Measurements from ENCODE around the gene PNPLA6.
"Not testable (repeated sequence)": the region's sequence is repeated elsewhere in the genome, so short reads cannot be mapped to it uniquely, and the experiment has no call there.

Gene PNPLA6

DNA sequence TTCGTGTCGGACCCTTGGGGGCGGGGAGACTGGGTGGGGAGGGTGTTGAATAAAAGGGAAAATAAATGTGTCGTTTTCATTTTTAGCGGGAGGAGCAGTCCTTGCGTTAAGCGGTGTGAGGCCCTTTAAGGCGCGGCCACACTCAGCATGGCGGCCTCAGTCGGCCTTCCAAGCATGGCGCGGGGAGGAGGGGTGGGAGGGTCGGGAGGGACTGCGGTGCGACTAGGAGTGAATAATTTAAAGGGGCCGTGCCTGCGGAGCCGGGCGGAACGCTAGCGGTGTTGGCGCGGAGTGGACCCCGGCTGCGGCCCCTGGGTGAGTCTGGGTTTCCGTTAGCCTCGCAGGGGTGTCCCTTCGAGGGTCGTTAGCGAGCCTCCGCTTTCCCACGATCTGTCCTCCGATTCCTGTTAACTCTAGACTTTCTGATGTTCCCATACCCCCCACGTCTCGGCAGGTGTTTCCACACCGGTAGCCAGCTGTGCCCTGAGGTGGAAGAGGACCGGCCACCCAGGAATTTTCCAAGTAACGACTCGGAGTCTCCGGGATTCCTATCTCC is 1.5 kb upstream of the PNPLA6 start:
- DNase-seq = peak; percentile 75 to 91 (median 79)

DNA sequence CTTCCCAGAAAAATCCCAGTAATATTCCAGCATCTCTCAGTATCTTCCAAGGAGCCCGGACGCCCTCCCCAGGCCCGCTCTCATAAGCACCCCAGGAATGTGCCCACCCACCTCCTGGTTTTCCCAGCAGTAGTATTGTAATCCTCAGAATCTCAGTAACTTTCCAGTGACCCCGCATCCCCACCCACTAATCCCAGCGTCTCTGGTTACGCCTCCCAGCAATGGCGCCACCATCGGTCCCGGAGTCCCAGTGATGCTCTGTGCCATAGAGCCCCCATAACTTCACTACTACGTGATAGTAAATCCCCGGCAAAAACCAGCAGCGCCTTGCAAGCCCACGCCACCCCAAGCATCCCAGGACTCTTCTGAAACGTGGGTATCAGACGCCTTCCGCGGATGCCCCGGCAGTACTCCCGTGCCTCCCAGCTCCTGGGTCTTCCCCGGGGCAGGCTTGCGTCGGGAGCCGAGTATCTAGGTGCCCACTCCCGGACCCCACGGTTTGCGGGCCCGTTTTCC is 928 bp upstream of the PNPLA6 start:
- DNase-seq = peak in 1 of 5 donors; percentile 26

DNA sequence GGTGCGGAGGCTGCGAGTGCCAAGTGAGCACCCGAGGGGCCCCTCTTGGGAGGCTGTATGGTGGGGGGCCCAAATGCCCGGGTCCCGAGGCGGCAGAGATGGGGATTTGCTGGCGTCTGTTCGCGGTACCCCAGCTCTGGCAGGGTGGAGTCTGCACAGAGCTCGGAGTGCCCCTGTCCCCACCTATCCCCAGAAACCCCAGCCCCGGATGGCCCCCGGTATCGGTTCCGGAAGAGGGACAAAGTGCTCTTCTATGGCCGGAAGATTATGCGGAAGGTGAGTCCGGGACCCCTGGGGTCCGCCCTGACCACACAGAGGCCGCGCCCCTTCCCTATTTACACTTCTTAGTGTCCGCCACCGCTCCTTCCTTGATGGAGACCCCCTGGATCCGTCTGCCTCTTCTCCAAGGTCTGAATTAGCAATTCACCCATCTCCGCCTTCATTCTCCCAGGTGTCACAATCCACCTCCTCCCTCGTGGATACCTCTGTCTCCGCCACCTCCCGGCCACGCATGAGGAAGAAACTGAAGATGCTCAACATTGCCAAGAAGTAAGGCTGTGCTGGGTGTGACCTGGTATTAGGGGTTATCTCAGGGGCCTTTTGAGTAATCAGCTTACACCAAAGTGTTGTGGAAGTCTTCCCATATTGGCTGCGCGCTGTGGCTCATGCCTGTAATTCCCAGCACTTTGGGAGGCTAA is 630 bp downstream of the PNPLA6 start:
- no peak for DNase-seq

DNA sequence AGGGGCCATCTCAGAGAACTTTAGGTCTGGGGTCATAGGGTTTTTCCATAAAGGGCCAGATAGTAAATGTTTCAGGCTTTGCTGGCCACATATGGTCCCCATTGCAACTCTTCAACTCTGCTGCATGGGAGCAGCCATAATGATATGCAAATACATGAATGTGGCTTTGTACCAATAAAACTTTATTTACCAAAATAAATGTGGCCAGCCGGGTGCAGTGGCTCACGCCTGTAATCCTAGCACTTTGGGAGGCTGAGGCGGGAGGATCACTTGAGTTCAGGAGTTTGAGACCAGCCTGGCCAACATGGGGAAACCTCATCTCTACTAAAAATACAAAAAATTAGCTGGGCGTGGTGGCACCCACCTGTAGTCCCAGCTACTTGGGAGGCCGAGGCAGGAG is 3.5 kb downstream of the PNPLA6 start:
- DNase-seq = not testable (repeated sequence)

DNA sequence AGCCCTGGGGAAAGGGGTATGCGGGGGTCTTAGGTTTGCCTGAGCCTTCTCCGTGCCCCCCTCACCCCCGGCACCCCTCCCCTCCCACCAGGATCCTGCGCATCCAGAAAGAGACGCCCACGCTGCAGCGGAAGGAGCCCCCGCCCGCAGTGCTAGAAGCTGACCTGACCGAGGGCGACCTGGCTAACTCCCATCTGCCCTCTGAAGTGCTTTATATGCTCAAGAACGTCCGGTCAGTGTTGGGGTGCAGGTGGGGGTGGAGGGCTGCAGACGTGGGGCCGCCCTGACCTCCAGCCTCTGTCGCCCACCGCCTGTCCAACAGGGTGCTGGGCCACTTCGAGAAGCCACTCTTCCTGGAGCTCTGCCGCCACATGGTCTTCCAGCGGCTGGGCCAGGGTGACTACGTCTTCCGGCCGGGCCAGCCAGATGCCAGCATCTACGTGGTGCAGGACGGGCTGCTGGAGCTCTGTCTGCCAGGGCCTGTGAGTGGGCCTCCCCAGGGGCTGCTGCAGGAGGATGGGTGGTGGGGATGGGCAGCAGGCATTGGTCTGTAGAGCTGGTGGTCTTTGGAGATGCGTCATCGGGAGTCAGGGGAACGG is 4.4 kb downstream of the PNPLA6 start:
- no peak for DNase-seq

DNA sequence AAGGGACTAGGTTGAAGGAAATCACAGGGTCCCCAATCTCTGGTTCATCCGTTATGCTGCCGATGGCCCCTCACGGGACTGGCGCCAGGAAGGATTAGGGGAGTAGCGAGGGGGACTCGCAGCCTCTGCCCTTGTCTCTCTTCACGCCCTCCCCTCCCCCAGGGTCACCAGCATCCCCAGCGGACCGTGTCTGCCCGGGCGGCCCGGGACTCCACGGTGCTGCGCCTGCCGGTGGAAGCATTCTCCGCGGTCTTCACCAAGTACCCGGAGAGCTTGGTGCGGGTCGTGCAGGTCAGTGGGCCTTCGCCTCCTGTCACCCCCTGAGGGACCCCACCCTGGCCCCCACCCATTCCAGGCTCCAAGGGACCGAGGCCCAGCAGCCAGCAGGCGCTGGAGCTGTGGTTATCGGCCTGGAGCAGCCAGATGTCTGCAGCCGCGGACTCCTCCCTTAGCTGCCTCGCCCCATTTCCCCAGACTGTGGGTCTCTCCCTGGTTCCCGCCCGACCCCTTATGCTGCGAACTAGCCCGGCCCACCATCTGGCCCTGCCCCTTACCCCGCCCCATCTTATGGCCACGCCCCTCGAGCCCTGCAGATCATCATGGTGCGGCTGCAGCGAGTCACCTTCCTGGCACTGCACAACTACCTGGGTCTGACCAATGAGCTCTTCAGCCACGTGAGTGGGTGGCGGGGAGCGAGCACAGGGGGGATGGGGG is 5.4 kb downstream of the PNPLA6 start:
- DNase-seq = no peak

DNA sequence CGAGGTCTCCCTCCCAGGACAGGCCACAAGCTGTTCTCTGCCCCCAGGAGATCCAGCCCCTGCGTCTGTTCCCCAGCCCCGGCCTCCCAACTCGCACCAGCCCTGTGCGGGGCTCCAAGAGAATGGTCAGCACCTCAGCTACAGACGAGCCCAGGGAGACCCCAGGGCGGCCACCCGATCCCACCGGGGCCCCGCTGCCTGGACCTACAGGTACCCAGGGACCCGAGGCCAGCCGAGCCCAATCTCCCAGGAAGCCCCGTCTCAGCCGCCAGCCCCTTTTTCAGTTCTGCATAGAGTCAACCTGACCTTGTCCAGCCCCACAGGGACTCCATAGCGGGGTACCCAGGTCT is 5.9 kb downstream of the PNPLA6 start:
- DNase-seq = no peak

DNA sequence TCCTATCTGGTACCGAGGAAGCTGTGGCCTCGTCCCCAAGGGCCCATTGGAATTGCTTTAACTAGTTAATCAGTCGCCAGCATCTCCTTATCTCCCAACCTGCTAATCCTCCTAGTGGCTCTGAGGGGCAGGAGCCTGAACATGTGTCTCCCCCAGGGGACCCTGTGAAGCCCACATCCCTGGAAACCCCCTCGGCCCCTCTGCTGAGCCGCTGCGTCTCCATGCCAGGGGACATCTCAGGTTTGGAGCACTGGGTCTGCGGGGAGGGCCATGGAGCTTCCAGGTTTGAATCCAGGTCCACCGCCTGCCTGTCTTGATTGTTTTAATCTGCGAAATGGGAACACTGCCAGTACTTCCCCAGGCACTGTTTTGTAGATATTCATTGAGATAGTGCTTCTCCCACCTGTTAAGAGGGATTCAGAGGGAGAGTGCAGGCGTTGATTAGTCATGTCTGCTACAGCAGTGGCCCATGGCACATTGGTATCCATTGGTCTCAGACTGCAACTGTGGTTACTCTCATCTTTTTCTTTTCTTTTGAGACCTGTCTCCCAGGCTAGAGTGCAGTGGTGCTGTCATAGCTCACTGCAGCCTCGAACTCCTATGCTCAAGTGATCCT is 6.4 kb downstream of the PNPLA6 start:
- DNase-seq = no peak

DNA sequence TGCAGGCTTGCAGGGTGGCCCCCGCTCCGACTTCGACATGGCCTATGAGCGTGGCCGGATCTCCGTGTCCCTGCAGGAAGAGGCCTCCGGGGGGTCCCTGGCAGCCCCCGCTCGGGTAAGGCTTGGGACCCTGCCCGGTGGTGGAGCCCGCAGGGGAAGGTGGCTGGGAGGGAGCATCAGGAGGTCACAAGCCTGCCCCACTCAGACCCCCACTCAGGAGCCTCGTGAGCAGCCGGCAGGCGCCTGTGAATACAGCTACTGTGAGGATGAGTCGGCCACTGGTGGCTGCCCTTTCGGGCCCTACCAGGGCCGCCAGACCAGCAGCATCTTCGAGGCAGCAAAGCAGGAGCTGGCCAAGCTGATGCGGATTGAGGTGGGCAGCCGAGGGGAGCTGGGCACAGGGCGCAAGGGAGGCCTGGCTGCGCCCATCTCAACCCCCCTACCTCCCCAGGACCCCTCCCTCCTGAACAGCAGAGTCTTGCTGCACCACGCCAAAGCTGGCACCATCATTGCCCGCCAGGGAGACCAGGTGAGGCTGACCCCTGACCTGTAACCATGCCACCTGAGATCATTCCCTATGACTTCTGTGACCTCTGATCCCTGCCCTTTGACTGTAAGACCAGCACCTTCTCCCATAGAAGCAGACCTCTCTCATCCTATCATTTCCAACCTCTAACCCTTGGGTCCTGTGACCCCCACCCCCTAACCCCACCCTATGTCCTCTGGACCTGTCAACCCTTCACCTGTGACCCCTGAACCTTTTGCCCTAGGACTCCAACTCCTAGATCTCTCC is 7.2 kb downstream of the PNPLA6 start:
- DNase-seq = no peak

DNA sequence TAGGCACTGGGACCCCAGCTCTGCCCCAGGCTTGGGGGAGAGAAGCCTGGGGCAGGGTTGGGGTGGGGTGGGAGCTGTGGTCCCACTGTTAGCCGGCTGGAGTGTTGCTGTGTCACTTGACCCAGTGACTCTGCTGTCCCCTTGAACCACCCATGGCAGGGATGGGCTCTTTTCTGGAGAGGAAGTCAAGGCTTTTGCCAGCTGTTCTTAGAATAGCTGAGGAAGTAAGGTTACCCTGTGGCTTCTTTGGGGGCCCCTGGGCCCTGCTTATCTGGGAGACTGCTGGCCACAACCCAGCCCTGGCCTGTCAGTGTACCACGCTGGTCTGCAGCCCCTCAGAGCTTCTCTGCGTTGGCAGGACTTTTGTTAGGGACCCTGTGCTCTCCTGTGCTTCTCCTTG is 9.1 kb downstream of the PNPLA6 start:
- peak in 1 of 5 donors; percentile 33 for DNase-seq

DNA sequence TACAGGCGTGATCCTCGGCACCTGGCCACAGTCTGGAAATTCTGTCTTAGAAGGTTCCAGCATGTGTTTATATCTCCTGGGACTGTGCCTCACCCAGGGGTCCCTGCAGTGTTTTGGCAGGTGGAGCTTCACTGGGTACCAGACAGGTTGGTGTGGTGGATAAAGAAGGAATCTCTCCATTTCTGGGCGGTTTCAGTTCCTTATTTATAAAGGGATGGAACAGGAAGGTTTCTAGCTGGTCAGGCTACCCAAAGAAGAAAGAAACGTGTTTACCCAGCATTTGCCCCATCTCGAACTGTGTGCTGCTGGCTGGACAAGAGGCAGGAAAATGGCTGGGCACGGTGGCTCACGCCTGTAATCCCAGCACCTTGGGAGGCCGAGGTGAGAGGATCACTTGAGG is 9.8 kb downstream of the PNPLA6 start:
- DNase-seq = no peak

DNA sequence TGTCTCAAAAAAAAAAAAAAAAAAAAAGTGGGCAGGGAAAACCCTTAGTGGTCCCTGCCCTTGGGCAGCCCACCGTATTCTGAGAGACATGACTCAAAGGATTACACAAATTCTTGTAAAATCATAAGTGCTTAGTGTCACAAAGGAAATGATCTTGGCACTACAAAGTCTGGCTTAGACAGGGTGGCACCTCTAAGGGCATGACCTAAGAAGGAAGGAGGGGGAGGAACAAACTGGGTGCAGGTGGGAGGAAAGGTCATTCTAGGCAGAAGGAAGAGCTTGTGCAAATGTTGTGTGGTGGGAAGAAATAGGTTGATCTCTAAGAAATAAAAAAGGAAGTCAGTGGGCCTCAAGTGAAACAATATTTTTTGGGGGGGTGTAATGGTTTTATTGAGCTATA is 10.4 kb downstream of the PNPLA6 start:
- peak in 1 of 5 donors; percentile 64 for DNase-seq

DNA sequence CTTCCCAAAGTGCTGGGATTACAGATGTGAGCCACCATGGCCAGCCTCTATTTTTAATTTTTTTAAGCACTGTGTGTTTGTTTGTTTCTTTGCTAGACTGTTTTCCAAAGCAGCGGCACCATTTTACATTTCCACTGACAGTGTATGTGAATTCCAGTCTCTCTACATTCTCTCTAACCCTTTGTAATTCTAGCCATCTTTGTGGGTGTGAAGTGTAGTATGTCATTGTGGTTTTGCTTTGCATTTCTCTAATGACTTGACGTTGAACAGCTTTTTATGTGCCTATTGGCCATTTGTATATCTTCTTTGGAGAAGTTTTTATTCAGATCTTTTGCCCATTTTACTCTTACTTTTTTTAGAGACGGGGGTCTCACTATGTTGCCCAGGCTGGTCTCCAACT is 11.6 kb downstream of the PNPLA6 start:
- no peak for DNase-seq

DNA sequence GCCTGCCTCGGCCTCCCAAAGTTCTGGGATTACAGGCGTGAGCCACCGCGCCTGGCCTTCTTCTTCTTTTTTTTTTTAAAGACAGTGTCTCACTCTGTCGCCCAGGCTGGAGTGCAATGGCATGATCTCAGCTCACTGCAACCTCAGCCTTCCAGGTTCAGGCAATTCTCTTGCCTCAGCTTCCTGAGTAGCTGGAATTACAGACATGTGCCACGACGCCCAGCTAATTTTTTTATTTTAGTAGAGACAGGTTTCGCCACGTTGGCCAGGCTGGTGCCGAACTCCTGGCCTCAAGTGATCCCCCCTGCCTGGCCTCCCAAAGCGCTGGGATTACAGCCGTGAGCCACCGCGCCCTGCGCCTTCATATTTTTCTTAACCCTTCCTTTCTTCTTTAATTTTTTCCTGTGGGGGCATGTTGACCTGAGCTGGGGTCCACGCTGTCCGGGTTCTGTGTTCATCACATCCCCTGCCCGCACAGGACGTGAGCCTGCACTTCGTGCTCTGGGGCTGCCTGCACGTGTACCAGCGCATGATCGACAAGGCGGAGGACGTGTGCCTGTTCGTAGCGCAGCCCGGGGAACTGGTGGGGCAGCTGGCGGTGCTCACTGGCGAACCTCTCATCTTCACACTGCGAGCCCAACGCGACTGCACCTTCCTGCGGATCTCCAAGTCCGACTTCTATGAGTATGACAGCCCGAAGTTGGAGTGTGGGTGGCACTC is 14.1 kb downstream of the PNPLA6 start:
- no peak for DNase-seq

DNA sequence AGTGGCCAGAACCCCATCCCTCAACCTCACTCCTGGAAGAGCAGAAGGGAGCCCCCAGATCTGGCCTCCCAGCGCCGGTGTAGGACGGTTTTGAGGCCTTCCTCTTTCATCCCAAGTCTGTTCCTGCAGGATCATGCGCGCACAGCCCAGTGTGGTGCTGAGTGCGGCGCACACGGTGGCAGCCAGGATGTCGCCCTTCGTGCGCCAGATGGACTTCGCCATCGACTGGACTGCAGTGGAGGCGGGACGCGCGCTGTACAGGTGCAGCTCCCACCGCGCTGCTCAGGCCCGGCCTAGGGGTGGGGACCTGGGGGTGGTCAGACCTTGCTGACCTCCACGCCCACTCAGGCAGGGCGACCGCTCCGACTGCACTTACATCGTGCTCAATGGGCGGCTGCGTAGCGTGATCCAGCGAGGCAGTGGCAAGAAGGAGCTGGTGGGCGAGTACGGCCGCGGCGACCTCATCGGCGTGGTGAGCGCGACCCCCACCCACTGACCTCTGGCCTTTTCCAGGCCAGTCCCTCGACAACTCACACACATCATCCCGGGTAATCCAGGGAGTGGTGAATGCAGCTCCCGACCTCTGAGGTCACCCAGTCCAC is 14.8 kb downstream of the PNPLA6 start:
- DNase-seq = no peak

DNA sequence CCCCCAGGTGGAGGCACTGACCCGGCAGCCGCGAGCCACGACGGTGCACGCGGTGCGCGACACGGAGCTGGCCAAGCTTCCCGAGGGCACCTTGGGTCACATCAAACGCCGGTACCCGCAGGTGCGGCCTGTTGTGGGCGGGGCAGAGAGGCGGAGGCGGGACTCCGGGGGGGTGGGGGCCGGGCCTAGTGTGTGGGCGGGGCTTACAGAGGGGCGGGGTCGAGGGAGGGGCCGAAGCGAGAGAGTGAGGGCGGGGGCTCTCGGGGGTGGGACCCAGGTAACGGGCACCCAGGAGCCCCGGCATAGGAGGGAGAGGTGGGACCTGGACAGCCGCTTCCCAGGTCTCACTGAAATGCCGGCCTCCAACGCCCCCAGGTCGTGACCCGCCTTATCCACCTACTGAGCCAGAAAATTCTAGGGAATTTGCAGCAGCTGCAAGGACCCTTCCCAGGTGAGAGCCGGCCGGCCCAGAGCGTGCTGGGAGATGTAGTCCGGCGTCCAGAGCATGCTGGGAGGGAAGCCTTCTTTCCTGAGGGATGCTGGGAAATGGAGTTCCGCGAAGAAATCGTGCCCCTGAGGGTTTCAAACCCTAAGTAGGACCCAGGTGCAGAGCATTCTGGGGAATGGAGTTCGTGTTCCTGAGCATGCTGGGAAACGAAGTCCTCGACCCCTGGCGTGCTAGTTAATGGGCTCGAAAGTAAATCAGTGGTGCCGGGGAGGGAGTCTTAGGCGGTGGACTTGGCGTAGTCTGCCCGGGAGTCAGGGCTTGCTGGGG is 15.7 kb downstream of the PNPLA6 start:
- DNase-seq = peak in 1 of 5 donors; percentile 30

DNA sequence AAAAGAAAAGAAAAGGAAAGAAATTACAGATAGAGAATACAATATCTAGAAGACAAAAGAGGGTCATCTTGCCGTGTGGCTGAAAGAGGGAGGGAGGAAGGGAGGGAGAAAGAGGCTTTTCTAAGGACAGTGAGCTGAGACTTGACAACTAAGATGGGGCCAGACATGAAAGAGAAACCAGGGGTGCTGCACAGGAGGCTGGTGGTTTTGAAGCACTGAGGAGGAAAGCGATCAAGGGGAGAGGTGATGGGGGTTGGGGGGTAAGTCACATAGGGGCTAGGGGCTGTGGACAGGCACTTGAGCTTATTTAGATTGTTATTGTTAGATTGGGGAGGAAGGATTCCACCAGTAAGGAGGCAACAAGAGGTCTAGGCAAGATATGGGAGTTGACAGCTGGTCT is 17.3 kb downstream of the PNPLA6 start:
- no peak for DNase-seq

DNA sequence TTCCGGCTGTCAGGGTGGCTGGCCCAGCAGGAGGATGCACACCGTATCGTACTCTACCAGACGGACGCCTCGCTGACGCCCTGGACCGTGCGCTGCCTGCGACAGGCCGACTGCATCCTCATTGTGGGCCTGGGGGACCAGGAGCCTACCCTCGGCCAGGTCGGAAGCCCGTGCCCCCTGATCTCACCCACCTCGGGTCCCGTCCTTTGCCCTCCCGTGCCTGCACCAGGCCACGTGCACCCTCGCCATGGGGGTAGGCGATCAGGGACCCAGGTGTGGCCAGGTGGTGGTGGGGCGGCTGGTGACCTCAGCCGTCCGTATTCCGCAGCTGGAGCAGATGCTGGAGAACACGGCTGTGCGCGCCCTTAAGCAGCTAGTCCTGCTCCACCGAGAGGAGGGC is 19.0 kb downstream of the PNPLA6 start:
- no peak for DNase-seq

DNA sequence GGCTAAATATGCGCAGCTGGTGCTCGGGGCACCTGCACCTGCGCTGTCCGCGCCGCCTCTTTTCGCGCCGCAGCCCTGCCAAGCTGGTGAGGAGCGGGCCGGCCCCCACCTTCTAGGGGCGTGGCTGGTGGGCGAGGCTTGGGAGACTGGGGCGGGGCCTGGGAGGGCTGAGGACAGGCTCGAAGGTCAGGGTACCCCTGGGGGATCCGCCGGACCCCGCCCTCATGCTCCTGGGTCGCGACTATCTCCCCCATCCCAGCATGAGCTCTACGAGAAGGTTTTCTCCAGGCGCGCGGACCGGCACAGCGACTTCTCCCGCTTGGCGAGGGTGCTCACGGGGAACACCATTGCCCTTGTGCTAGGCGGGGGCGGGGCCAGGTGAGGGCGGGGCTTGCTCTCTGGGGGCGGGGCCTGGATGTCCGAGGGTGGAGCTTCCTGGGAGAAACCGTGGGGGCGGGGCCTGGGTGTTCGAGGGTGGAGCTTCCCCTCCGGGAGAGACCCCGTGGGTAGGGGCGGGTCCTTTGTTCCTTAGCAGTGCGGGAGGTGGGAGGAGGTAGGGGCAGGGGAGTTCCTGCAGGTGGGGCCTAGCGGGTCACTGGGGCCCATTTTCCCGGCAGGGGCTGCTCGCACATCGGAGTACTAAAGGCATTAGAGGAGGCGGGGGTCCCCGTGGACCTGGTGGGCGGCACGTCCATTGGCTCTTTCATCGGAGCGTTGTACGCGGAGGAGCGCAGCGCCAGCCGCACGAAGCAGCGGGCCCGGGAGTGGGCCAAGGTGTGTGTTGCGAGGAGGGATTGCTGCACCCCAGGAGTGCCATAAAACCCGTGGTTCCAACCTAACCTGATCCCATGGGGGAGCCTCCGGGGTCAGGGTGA is 19.7 kb downstream of the PNPLA6 start:
- no peak for DNase-seq

All from T-helper 1 cell (primary cell).